GM21825 (cell line): Measurements from ENCODE around the gene FBN1.

Experiments used
- ATAC-seq: cut with Tn5 transposase; IDR thresholded peaks from one replicate; pipeline ENCODE4 v1.9.1; 2021; ENCODE audit warnings: mild to moderate bottlenecking, moderate library complexity; ENCODE audit not compliant: unreplicated experiment

FBN1 gene

DNA sequence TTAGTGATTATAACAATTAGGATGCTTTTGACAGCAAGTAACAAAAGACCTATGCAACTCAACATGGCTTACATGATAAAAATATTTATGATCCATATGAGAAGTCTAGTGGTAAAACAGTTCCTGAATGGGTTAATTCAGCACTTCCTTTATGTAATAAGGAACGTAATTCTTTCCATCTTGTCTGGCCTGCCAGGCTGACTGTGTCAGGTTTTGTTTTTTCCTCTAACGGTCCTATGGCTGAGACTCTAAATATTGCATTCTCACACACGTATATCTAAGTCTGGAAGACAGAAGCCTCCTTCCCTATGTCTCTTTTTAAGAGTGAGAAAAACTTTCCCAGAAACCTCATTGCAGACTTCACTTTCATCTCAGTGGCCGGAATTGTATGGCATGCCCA is 263.6 kb downstream of the FBN1 start:
- ATAC-seq = no peak

GRCh38 chr15:48380198-48380597 is 265.3 kb downstream of the FBN1 start:
- ATAC-seq = no peak

DNA sequence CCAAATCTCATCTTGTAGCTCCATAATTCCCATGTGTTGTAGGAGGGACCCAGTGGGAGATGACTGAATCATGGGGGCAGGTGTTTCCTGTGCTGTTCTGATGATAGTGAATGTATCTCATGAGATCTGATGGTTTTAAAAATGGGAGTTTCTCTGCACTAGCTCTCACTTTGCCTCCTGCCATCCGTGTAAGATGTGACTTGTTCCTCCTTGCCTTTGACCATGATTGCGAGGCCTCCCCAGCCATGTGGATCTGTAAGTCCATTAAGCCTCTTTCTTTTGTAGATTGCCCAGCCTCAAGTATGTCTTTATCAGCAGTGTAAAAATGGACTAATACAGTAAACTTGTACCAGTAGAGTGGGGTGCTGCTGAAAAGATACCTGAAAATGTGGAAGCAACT is 269.7 kb downstream of the FBN1 start:
- no peak for ATAC-seq

GRCh38 chr15:48374472-48374871 is 271.0 kb downstream of the FBN1 start:
- ATAC-seq = no peak

GRCh38 chr15:48373821-48374451 is 271.6 kb downstream of the FBN1 start:
- ATAC-seq = no peak

- no peak for ATAC-seq
These were observed 273.5 kb downstream of the FBN1 start for GRCh38 chr15:48371961-48372360.

GRCh38 chr15:48371550-48371949 is 274.0 kb downstream of the FBN1 start:
- no peak for ATAC-seq

DNA sequence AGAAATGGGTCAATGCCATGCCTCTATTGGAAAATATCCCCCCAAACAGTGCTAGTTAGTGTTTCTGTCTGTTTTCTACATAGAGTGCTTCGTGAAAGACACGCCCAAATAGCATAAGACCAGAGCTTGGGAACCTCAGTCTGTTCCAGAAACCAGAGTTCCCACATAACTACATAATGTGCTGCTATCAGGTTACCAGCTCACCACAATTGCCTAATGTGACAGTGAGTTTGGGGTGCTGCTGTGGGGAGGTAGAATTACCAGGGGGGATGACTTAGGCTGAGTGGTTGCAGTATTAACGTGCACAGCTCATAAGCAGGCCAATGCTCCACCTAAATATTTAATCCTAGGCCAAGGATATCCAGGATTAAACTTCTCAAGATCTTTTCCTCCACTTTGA is 275.0 kb downstream of the FBN1 start:
- ATAC-seq = no peak

GRCh38 chr15:48367483-48367882 is 278.0 kb downstream of the FBN1 start:
- ATAC-seq = no peak

DNA sequence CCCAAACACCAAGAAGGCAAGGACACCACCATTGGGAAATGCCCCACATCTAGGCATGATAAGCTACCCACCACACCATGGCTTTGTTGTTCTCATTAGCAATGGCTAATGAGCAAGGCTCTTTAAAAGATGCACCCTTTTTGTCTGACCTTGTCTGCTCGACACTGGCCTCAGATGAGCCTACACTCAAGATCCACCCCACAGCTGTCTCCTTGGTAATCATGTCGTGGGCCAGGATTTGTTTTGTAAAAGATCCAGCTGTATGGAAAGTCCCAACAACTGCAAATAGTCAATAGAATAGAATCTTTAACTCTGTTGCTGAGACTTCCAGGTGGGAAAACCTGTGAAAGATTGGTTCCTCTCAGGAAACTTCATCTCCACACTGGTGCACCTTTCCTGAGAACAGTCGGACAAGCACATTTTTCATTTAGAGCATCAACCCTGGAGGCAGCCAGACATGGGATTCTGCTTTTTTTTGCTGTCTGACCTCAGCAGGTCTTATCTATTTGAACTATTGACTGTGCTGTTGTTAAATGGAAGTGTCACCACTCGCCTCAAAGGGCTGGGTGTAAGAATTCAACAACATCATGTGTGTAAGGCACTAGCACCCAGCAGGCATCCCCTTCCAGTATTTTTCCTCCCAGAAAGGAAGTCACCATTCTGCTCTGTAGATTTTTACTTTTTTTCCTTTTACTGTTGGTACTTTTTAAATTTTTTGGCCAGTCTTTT is 278.8 kb downstream of the FBN1 start:
- ATAC-seq = no peak

DNA sequence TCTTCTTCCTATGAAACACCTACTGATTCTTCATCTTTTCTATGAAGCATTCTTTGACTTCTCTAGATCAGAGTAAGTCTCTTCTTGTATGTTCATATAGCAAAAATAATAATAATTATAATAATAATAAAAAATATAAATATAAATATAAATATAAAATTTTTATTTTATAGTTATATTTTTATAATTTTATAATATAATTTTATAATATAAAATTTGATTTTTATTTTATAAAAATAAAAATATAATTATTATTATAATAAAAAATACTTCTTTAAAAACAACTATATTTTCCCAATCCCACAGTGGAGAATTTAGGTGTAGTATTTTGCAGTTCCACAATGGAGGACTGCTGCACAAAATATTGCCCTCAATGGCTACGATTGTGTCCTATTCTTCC is 279.9 kb downstream of the FBN1 start:
- no peak for ATAC-seq

DNA sequence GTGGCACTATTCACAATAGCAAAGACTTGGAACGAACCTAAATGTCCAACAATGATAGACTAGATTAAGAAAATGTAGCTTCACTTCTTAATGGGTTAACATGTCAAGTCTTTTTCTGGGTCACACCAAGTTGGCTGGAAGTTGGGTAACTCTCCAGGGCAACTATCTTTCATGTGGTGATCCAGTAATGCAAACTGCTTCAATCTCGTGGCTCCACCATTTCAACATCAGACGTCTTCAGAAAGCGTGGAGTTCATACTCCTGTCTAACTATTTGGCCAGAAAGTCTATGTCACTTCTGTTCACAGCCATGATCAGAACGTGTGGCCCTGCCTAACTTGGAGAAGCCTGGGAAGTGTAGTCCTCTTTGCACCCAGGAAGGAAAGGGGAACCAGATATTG is 282.0 kb downstream of the FBN1 start:
- ATAC-seq = no peak

- no peak for ATAC-seq
These were observed 283.8 kb downstream of the FBN1 start for GRCh38 chr15:48361685-48362084.

GRCh38 chr15:48360841-48361240 is 284.7 kb downstream of the FBN1 start:
- ATAC-seq = no peak
